Measurements from ENCODE around the gene COQ7.

COQ7 gene

DNA sequence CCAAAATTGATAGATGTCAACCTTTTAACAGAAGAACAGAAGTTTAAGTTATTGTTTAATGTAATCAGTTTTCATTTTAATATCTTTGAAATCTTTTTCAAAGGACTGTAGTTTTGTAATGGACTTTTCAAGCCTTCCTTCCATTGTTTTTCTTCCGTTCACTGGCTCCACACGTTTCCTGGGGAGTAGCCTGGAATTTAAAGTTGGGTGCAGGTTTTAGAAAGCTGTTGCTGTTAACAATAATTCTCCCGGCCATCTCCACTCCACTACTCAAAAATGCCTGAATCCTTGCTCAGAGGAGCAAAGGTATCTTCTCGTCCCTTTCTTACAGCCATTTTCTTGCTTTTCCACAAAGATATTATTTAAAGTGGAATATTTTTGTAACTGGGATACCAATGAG lies 4.7 kb upstream of the COQ7 start:
- TF ChIP-seq RAD21 (IDR thresholded peaks at IDR 0.05; ENCODE audit: low read depth): no peak
- TF ChIP-seq YY1 (IDR thresholded peaks at IDR 0.05; ENCODE audit: low read depth): no peak
- no peak for TF ChIP-seq CEBPB (IDR thresholded peaks at IDR 0.05)
- TF ChIP-seq TCF12 (IDR thresholded peaks at IDR 0.05; ENCODE audit: low read depth): no peak
- no peak for TF ChIP-seq TAF1 (IDR thresholded peaks at IDR 0.05; ENCODE audit: low read depth)
- TF ChIP-seq FOXM1 (IDR thresholded peaks at IDR 0.05; ENCODE audit: borderline replicate concordance, low read depth): no peak
- TF ChIP-seq, protein P1, sequence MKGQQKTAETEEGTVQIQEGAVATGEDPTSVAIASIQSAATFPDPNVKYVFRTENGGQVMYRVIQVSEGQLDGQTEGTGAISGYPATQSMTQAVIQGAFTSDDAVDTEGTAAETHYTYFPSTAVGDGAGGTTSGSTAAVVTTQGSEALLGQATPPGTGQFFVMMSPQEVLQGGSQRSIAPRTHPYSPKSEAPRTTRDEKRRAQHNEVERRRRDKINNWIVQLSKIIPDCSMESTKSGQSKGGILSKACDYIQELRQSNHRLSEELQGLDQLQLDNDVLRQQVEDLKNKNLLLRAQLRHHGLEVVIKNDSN (IDR thresholded peaks at IDR 0.05): no peak
- TF ChIP-seq TEAD4 (IDR thresholded peaks at IDR 0.05): no peak
- no peak for TF ChIP-seq EGR1 (IDR thresholded peaks at IDR 0.05)
- TF ChIP-seq, protein P2, sequence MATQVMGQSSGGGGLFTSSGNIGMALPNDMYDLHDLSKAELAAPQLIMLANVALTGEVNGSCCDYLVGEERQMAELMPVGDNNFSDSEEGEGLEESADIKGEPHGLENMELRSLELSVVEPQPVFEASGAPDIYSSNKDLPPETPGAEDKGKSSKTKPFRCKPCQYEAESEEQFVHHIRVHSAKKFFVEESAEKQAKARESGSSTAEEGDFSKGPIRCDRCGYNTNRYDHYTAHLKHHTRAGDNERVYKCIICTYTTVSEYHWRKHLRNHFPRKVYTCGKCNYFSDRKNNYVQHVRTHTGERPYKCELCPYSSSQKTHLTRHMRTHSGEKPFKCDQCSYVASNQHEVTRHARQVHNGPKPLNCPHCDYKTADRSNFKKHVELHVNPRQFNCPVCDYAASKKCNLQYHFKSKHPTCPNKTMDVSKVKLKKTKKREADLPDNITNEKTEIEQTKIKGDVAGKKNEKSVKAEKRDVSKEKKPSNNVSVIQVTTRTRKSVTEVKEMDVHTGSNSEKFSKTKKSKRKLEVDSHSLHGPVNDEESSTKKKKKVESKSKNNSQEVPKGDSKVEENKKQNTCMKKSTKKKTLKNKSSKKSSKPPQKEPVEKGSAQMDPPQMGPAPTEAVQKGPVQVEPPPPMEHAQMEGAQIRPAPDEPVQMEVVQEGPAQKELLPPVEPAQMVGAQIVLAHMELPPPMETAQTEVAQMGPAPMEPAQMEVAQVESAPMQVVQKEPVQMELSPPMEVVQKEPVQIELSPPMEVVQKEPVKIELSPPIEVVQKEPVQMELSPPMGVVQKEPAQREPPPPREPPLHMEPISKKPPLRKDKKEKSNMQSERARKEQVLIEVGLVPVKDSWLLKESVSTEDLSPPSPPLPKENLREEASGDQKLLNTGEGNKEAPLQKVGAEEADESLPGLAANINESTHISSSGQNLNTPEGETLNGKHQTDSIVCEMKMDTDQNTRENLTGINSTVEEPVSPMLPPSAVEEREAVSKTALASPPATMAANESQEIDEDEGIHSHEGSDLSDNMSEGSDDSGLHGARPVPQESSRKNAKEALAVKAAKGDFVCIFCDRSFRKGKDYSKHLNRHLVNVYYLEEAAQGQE (IDR thresholded peaks at IDR 0.05; ENCODE audit: low read depth): no peak
- no peak for TF ChIP-seq NFIC (IDR thresholded peaks at IDR 0.05)
- TF ChIP-seq EP300 (IDR thresholded peaks at IDR 0.05; ENCODE audit: borderline replicate concordance): no peak
- TF ChIP-seq ZBTB7A (IDR thresholded peaks at IDR 0.05; ENCODE audit: low read depth): no peak

DNA sequence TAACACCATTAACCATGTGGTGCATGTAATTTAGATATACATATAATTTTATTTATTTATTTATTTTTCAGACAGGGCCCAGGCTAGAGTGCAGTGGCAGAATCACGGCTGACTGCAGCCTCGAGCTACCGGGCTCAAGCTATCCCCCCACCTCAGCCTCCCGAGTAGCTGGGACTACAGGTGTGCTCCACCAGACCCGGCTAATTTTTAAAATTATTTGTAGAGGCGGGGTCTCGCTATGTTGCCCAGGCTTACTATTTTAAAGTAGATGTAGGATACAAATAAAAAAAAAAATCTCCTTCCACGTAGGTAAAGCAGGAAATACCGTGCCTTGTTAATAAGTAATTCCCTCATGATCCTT lies 446 bp upstream of the COQ7 start:
- TF ChIP-seq RAD21 (IDR thresholded peaks at IDR 0.05; ENCODE audit: low read depth) (no peak), YY1 (IDR thresholded peaks at IDR 0.05; ENCODE audit: low read depth) (no peak), EP300 (IDR thresholded peaks at IDR 0.05; ENCODE audit: borderline replicate concordance) (no peak), CREB1 (IDR thresholded peaks at IDR 0.05; ENCODE audit: low read depth) (no peak), EGR1 (IDR thresholded peaks at IDR 0.05) (no peak)
- TF ChIP-seq, protein P2 (IDR thresholded peaks at IDR 0.05; ENCODE audit: low read depth): no peak

DNA sequence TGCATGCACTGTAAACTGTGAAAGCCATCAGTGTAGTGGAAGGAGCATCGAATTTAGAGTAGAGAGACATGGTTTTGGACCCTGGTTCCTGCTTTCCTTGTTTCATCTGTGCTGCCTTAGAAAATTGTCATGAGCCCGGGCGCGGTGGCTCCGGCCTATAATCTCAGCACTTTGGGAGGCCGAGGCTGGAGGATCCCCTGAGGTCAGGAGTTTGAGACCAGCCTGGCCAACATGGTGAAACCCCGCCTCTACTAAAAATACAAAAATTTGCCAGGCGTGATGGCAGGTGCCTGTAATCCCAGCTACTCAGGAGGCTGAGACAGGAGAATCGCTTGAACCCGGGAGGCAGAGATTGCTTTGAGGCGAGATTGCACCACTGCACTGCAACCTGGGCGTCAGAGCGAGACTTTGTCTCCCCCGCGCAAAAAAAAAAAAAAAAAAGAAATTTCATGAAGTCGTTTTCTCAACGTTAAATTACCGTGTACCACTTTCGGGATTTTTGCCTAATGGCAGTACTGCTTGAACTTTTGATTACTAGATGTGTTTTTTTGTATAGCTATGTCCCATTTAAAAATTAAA lies 912 bp downstream of the COQ7 start:
- TF ChIP-seq, protein P2 (IDR thresholded peaks at IDR 0.05; ENCODE audit: low read depth): no peak
- no peak for TF ChIP-seq TEAD4 (IDR thresholded peaks at IDR 0.05)
- TF ChIP-seq TAF1 (IDR thresholded peaks at IDR 0.05; ENCODE audit: low read depth): no peak
- no peak for TF ChIP-seq ZBTB7A (IDR thresholded peaks at IDR 0.05; ENCODE audit: low read depth)

DNA sequence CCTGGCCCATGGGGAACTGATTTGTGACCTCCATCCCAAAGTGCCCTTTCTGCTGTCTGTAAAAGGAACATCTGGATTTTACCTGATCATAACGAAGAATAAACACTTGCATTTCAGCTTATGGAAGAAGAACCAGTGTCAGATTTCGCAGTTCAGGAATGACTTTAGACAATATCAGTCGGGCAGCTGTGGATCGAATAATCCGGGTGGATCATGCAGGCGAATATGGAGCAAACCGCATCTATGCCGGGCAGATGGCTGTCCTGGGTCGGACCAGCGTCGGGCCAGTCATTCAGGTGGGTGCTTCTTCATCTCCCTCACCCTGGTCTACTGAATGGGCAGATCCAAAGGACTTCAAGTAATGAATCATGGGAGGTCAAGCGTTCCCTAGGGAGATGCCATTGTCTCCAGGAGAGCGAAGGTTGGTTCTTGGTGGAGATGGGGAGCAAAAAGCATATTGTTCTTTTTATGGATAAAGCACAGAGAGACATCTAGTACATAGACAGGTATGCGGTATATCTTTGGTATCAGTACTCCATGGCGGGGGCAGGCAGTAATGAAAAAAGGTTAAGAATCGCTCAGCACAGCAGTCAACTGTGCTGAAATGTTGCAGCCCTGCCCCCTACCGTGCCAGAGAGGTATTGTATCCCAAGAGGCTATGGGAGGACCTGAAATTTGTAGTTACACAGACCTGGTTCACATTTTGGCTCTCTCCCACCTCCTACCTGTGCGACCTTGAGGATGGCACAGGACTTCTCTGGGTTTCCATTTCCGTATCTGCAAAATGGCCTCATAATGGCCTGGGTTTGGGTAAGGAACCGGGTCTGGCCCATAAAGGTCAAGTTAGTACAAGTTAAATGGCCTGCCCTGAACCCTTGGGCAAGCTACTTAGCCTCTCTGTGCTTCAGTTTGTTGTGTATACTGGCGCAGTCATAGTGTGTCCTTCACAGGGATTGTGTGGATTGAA lies 4.7 kb downstream of the COQ7 start:
- TF ChIP-seq RAD21 (IDR thresholded peaks at IDR 0.05; ENCODE audit: low read depth) (peak; percentile 81), CREB1 (IDR thresholded peaks at IDR 0.05; ENCODE audit: low read depth) (no peak)

DNA sequence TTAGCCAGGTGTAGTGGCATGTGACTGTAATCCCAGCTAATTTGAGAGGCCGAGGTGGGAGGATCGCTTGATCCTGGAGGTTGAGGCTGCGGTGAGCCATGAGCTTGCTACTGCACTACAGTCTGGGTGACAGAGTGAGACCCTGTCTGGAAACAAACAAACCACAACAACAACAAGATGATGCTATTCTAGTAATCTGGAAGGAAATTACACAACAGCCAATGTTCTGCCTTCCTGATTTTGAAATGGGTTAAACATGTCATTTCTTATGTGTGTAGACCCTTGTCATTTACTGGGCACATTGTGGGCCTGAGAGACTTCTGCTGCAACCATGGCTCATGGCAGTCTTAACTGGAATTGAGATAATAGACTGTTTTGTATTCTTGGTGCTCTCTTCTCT lies 5.9 kb downstream of the COQ7 start:
- TF ChIP-seq CEBPB (IDR thresholded peaks at IDR 0.05) (no peak), EGR1 (IDR thresholded peaks at IDR 0.05) (no peak), ZBTB7A (IDR thresholded peaks at IDR 0.05; ENCODE audit: low read depth) (no peak), TCF12 (IDR thresholded peaks at IDR 0.05; ENCODE audit: low read depth) (no peak), EP300 (IDR thresholded peaks at IDR 0.05; ENCODE audit: borderline replicate concordance) (no peak), FOXM1 (IDR thresholded peaks at IDR 0.05; ENCODE audit: borderline replicate concordance, low read depth) (no peak)
- TF ChIP-seq, protein P1 (IDR thresholded peaks at IDR 0.05): no peak
- TF ChIP-seq, protein P3, sequence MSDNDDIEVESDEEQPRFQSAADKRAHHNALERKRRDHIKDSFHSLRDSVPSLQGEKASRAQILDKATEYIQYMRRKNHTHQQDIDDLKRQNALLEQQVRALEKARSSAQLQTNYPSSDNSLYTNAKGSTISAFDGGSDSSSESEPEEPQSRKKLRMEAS (IDR thresholded peaks at IDR 0.05): no peak
